ENCODE results near the gene KCNH2. TPM values are rescaled to one million over a fixed set of nuclear protein-coding genes. Genes with fewer than 3 reads are reported as not detected.

Gene KCNH2
- total and polyA plus RNA-seq, 10 of the 15 experiments (the other 5 are each of a cell fraction or from before 2014, with no cell fraction given) = 0.04 to 0.24 (median 0.17) TPM; not detected in 6

GRCh38 chr7:150970424-150970823, 7.7 kb downstream of the KCNH2 start:
- H3K27me3 ChIP-seq (replicated peaks in 1 of 2; ENCODE audit: control insufficient read depth in 2 of 2, insufficient read depth in 2 of 2, low read length in 1 of 2) = peaks cover 0 to 2% of the 10 kb centered on the region in 2 experiments; a peak in 2 of 4 replicates
- RAD21 ChIA-PET (ENCODE audit: unreplicated experiment) = interaction anchor here (0.5 kb wide), 1 partner anchor 494 kb away, joined by 3 read pairs; no protein-coding TSS in a partner anchor
- FAIRE-seq = no peak

More at GRCh38 chr7:150970424-150970823, 7.7 kb downstream of the KCNH2 start:
- in situ Hi-C loops (cut with MboI) = no loop called here
- ChIA-PET CTCF (interaction anchor here (0.8 to 1.3 kb wide), 2 partner anchors 8 to 20 kb away, joined by 3 read pairs; no protein-coding TSS in a partner anchor), POLR2A (no interaction called here), SMC1A (ENCODE audit: uncharacterized antibody, unreplicated experiment) (no interaction called here)
- no peak overlapping the region for H3K27ac ChIP-seq (ENCODE audit: control insufficient read depth, insufficient read depth)
- no peaks in the 10 kb centered on the region for H3K9me3 ChIP-seq (replicated peaks; ENCODE audit: control insufficient read depth, insufficient read depth, low read length)
- DNase-seq (ENCODE audit: low read depth, low spot score) = no peak
- H3K36me3 ChIP-seq (ENCODE audit: control insufficient read depth in 2 of 2, insufficient read depth in 2 of 2, low read length in 1 of 2) = no peaks in the 10 kb centered on the region
- ATAC-seq = no peak
- H3K4me2 ChIP-seq (ENCODE audit: control insufficient read depth, insufficient read depth) = no peak overlapping the region
- H2AFZ ChIP-seq (ENCODE audit: control insufficient read depth, low read depth, low read length) = no peak overlapping the region
- no peaks in the 10 kb centered on the region for H4K20me1 ChIP-seq (ENCODE audit: control insufficient read depth, insufficient read depth)
- BruUV-seq (replicated peaks) = no TSS peak
- H3K4me3 ChIP-seq = no peak overlapping the region
- TF ChIP-seq SPI1 (IDR thresholded peaks at IDR 0.05; ENCODE audit: borderline replicate concordance, insufficient read depth, low read depth, low read length) = no peak
- TF ChIP-seq, protein P1, sequence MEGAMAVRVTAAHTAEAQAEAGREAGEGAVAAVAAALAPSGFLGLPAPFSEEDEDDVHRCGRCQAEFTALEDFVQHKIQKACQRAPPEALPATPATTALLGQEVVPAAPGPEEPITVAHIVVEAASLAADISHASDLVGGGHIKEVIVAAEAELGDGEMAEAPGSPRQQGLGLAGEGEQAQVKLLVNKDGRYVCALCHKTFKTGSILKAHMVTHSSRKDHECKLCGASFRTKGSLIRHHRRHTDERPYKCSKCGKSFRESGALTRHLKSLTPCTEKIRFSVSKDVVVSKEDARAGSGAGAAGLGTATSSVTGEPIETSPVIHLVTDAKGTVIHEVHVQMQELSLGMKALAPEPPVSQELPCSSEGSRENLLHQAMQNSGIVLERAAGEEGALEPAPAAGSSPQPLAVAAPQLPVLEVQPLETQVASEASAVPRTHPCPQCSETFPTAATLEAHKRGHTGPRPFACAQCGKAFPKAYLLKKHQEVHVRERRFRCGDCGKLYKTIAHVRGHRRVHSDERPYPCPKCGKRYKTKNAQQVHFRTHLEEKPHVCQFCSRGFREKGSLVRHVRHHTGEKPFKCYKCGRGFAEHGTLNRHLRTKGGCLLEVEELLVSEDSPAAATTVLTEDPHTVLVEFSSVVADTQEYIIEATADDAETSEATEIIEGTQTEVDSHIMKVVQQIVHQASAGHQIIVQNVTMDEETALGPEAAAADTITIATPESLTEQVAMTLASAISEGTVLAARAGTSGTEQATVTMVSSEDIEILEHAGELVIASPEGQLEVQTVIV (IDR thresholded peaks at IDR 0.05; ENCODE audit: borderline replicate concordance, partially characterized antibody) = no peak
- no peak for TF ChIP-seq NR2C1 (IDR thresholded peaks at IDR 0.05)
- no peak for TF ChIP-seq RAD21 (IDR thresholded peaks at IDR 0.05; ENCODE audit: insufficient read depth, low read depth, low read length)
- no peak for TF ChIP-seq WRNIP1 (IDR thresholded peaks at IDR 0.05; ENCODE audit: borderline replicate concordance, low read depth, low read length)
- TF ChIP-seq PAX8 (IDR thresholded peaks at IDR 0.05) = no peak
- TF ChIP-seq JUNB (IDR thresholded peaks at IDR 0.05) = no peak
- TF ChIP-seq SMAD5 (IDR thresholded peaks at IDR 0.05; ENCODE audit: low read depth) = no peak
- no peak for TF ChIP-seq ZBTB11 (CRISPR knock-in tag; IDR thresholded peaks at IDR 0.05)
- no peak for TF ChIP-seq GABPA (IDR thresholded peaks at IDR 0.05; ENCODE audit: low read depth)
- TF ChIP-seq, protein P2, sequence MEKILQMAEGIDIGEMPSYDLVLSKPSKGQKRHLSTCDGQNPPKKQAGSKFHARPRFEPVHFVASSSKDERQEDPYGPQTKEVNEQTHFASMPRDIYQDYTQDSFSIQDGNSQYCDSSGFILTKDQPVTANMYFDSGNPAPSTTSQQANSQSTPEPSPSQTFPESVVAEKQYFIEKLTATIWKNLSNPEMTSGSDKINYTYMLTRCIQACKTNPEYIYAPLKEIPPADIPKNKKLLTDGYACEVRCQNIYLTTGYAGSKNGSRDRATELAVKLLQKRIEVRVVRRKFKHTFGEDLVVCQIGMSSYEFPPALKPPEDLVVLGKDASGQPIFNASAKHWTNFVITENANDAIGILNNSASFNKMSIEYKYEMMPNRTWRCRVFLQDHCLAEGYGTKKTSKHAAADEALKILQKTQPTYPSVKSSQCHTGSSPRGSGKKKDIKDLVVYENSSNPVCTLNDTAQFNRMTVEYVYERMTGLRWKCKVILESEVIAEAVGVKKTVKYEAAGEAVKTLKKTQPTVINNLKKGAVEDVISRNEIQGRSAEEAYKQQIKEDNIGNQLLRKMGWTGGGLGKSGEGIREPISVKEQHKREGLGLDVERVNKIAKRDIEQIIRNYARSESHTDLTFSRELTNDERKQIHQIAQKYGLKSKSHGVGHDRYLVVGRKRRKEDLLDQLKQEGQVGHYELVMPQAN (conservative IDR thresholded peaks at IDR 0.05) = no peak
- TF ChIP-seq, protein P3, sequence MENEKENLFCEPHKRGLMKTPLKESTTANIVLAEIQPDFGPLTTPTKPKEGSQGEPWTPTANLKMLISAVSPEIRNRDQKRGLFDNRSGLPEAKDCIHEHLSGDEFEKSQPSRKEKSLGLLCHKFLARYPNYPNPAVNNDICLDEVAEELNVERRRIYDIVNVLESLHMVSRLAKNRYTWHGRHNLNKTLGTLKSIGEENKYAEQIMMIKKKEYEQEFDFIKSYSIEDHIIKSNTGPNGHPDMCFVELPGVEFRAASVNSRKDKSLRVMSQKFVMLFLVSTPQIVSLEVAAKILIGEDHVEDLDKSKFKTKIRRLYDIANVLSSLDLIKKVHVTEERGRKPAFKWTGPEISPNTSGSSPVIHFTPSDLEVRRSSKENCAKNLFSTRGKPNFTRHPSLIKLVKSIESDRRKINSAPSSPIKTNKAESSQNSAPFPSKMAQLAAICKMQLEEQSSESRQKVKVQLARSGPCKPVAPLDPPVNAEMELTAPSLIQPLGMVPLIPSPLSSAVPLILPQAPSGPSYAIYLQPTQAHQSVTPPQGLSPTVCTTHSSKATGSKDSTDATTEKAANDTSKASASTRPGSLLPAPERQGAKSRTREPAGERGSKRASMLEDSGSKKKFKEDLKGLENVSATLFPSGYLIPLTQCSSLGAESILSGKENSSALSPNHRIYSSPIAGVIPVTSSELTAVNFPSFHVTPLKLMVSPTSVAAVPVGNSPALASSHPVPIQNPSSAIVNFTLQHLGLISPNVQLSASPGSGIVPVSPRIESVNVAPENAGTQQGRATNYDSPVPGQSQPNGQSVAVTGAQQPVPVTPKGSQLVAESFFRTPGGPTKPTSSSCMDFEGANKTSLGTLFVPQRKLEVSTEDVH (IDR thresholded peaks at IDR 0.05; ENCODE audit: low read depth, partially characterized antibody) = no peak
- peaks cover 3% of the 10 kb centered on the region for H3K4me1 ChIP-seq (ENCODE audit: control insufficient read depth, insufficient read depth, low read length)
- H3K9ac ChIP-seq (ENCODE audit: control insufficient read depth, insufficient read depth, low read length) = no peak overlapping the region
- 19% methylated on average over 11 of the region's 11 CpGs for WGBS (ENCODE audit: insufficient coverage, insufficient replicate concordance, low lambda C conversion rate, missing lambda C conversion rate)
- H3K79me2 ChIP-seq (ENCODE audit: control insufficient read depth, insufficient read depth, low read length) = no peaks in the 10 kb centered on the region
- intact Hi-C loops (cut with micrococcal nuclease; ENCODE audit: unreplicated experiment) = no loop called here
